OCI-LY3 (cell line): ENCODE measurements around the gene RASIP1.

Experiments used
- CTCF ChIP-seq: fragments of 200-600, 300-600 bp; sonication (generic); IDR thresholded peaks from 2 replicates; pipeline ENCODE4 v1.5.1; 2014; ENCODE audit warnings: antibody characterized with exemption, low read length, low read depth
- EZH2phosphoT487 ChIP-seq: fragments of 200-600 bp; shearing (Covaris generic); IDR thresholded peaks from 2 replicates; pipeline ENCODE4 v1.6.1; 2018; ENCODE audit warnings: antibody characterized with exemption, mixed run types, low read depth

- TF ChIP-seq CTCF, result no peak
- TF ChIP-seq EZH2phosphoT487, result no peak
These were observed 54.8 kb downstream of the RASIP1 start for GRCh38 chr19:48685583-48685982.
